WERI-Rb-1 (cell line): ENCODE results near the gene C1orf21.
"Not testable (repeated sequence)": the region's sequence is repeated elsewhere in the genome, so short reads cannot be mapped to it uniquely, and the experiment has no call there.

Source experiments
- DNase-seq: peaks from one replicate; pipeline ENCODE4 v3.0.0-alpha.2; 2020
- H3K27ac ChIP-seq: fragments of 250-450 bp; sonication (Bioruptor Pico); 2 replicates; pipeline ENCODE4 v1.5.1; 2020; ENCODE audit warnings: mild to moderate bottlenecking, moderate library complexity
- H3K27me3 ChIP-seq: fragments of 250-450 bp; sonication (Bioruptor Pico); 2 replicates; pipeline ENCODE4 v1.5.1; 2021; ENCODE audit warnings: mild to moderate bottlenecking, low read depth, moderate library complexity; ENCODE audit not compliant: insufficient read depth, severe bottlenecking
- H3K36me3 ChIP-seq: fragments of 250-450 bp; sonication (Bioruptor Pico); 2 replicates; pipeline ENCODE4 v1.5.1; 2020; ENCODE audit warnings: mild to moderate bottlenecking, moderate library complexity
- H3K4me3 ChIP-seq: 2 replicates; pipeline ENCODE4 v1.5.1; 2011; ENCODE audit warnings: low read depth, mild to moderate bottlenecking, control low read depth, low read length
- H3K9me3 ChIP-seq: fragments of 250-450 bp; sonication (Bioruptor Pico); 2 replicates; pipeline ENCODE4 v1.5.1; 2021; ENCODE audit warnings: mild to moderate bottlenecking, moderate library complexity; ENCODE audit not compliant: severe bottlenecking
- CTCF ChIP-seq: IDR thresholded peaks from 2 replicates; pipeline ENCODE4 v1.5.1; 2011; ENCODE audit warnings: low read depth, mild to moderate bottlenecking, control low read depth, inconsistent platforms, low read length

C1orf21 gene

GRCh38 chr1:184605941-184606340 is 219.1 kb downstream of the C1orf21 start:
- TF ChIP-seq CTCF = no peak

GRCh38 chr1:184606786-184607185 is 220.0 kb downstream of the C1orf21 start:
- no peaks in the 10 kb centered on the region for H3K36me3 ChIP-seq
- H3K27me3 ChIP-seq = no peaks in the 10 kb centered on the region
- H3K4me3 ChIP-seq = no peak overlapping the region
- no peak overlapping the region for H3K27ac ChIP-seq
- H3K9me3 ChIP-seq = no peaks in the 10 kb centered on the region
- no peak for TF ChIP-seq CTCF
- DNase-seq = no peak

More at GRCh38 chr1:184605941-184606340, 219.1 kb downstream of the C1orf21 start:
- Histone ChIP-seq H3K36me3 (no peaks in the 10 kb centered on the region), H3K27ac (no peak overlapping the region), H3K4me3 (no peak overlapping the region), H3K27me3 (no peaks in the 10 kb centered on the region), H3K9me3 (no peaks in the 10 kb centered on the region)
- DNase-seq = no peak

DNA sequence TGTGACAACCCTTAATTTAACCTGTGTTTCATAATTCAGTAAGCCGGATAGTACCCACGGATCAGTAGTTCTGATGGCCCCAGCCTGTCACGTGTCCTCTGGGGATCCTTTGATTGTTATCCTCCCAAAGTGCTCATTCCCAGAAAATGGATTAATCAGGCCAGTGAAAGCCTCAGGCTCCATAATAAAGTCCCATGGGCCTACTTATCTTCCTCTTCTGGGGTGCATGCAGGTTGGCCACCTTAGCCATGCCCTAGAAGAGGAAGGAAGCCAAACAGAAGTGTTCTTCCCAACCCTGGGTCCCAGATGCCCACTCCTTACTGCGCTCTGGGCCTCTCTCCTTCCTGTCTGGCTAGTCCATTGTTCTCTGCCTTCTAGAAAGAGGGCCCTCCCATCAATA is 221.8 kb downstream of the C1orf21 start:
- no peak overlapping the region for H3K27ac ChIP-seq
- no peak overlapping the region for H3K4me3 ChIP-seq
- no peak for DNase-seq
- no peaks in the 10 kb centered on the region for H3K9me3 ChIP-seq
- H3K27me3 ChIP-seq = no peaks in the 10 kb centered on the region
- H3K36me3 ChIP-seq = no peaks in the 10 kb centered on the region
- no peak for TF ChIP-seq CTCF

DNA sequence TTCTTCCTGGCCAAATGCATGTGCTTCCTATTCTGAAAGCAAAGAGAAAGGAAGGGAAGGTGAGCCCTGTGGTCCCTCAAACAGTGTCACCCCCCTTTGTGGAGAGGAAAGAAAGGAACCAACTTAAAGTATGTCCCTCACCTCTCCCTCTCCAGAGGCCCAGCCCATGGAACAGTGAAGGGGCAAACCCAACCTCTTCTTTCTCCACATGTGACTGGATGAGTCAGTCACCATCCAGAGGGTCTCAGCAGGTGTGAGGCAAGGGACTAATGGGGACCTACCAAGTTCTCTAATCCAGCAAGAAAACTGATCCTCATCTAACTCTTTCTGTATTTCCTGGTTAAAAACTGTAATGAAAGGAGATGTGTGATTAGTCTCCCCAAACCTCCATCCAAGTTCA is 222.2 kb downstream of the C1orf21 start:
- Histone ChIP-seq H3K27ac (no peak overlapping the region), H3K27me3 (no peaks in the 10 kb centered on the region), H3K9me3 (no peaks in the 10 kb centered on the region), H3K36me3 (no peaks in the 10 kb centered on the region), H3K4me3 (no peak overlapping the region)
- no peak for TF ChIP-seq CTCF
- DNase-seq = no peak

- Histone ChIP-seq H3K27me3 (no peaks in the 10 kb centered on the region), H3K4me3 (no peak overlapping the region; the same call in 1 of the 2 replicates), H3K36me3 (no peaks in the 10 kb centered on the region), H3K9me3 (no peaks in the 10 kb centered on the region), H3K27ac (no peak overlapping the region)
- no peak for TF ChIP-seq CTCF
- DNase-seq = peak; percentile 52
Measured at GRCh38 chr1:184610876-184611595, 224.2 kb downstream of the C1orf21 start.

DNA sequence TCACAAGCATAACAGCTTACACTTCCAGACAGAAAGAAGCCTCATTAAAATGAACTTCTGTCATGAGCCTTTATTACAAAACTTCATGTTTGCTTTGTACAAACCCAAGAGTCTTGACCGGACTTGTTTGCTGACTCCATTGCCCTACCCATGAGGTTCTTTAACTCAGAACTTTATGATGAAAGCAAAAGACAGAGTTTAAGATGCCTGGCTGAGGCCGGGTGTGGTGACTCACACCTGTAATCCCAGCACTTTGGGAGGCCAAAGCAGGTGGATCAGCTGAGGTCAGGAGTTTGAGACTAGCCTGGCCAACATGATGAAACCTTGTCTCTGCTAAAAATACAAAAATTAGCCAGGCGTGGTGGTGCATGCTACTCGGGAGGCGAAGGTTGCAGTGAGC is 225.4 kb downstream of the C1orf21 start:
- H3K36me3 ChIP-seq, DNase-seq, H3K4me3 ChIP-seq, H3K27me3 ChIP-seq, H3K9me3 ChIP-seq, H3K27ac ChIP-seq: not testable (repeated sequence)
